ENCODE results near the gene HOXD11.

- TF ChIP-seq EZH2 (IDR thresholded peaks at IDR 0.05) (no peak), POLR2AphosphoS5 (IDR thresholded peaks at IDR 0.05; ENCODE audit: borderline replicate concordance, low read depth, low read length) (no peak), FOXP2 (optimal IDR thresholded peaks at IDR 0.05; ENCODE audit: control extremely low read depth, extremely low read length, insufficient read depth) (no peak)
Observed at GRCh38 chr2:176117162-176117822, 10.2 kb downstream of the HOXD11 start.
